ENCODE measurements around the gene MTCL1.

GRCh38 chr18:8856769-8857393, 151.5 kb downstream of the MTCL1 start:
- TF ChIP-seq, protein P1, sequence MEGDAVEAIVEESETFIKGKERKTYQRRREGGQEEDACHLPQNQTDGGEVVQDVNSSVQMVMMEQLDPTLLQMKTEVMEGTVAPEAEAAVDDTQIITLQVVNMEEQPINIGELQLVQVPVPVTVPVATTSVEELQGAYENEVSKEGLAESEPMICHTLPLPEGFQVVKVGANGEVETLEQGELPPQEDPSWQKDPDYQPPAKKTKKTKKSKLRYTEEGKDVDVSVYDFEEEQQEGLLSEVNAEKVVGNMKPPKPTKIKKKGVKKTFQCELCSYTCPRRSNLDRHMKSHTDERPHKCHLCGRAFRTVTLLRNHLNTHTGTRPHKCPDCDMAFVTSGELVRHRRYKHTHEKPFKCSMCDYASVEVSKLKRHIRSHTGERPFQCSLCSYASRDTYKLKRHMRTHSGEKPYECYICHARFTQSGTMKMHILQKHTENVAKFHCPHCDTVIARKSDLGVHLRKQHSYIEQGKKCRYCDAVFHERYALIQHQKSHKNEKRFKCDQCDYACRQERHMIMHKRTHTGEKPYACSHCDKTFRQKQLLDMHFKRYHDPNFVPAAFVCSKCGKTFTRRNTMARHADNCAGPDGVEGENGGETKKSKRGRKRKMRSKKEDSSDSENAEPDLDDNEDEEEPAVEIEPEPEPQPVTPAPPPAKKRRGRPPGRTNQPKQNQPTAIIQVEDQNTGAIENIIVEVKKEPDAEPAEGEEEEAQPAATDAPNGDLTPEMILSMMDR (IDR thresholded peaks at IDR 0.05): no peak
- TF ChIP-seq POLR2AphosphoS5 (IDR thresholded peaks at IDR 0.05): no peak
- no peak for TF ChIP-seq POLR2A (IDR thresholded peaks at IDR 0.05)
